H1 (cell line): ENCODE data around the gene NOVA1. TPM values are rescaled to one million over a fixed set of nuclear protein-coding genes. Genes with fewer than 3 reads are reported as not detected.

Experiments used
- CTBP2 ChIP-seq: IDR thresholded peaks from 2 replicates; pipeline ENCODE4 v1.7.0; 2011; ENCODE audit warnings: borderline replicate concordance, mild to moderate bottlenecking, moderate library complexity, mixed read lengths, low read length; ENCODE audit not compliant: insufficient read depth, insufficient read length
- polyA plus RNA-seq, 7 experiments: library from polyadenylated mRNA; depleted of rRNA in 3 of 7; stranded (reverse) in 5 of 7; unstranded in 2 of 7; fragments of >200 nt in 5 of 7; fragments of 200-250 nt in 2 of 7; gene quantifications; 1 replicate in 5 of 7; 2 replicates in 1 of 7; 4 replicates in 1 of 7; pipeline versions ENCODE4 v1.2.1 to v1.2.3, GENCODE V29; 2011 to 2013; ENCODE audit warnings: missing spikeins in 2 of 7, mixed read lengths in 2 of 7
- total RNA-seq: library from RNA; stranded (reverse); fragmentation: NEBNext Ultra II Directional; extraction: Animal tissue kit (Norgen Biotek cat#: 25700); gene quantifications from 2 replicates; pipeline ENCODE4 v1.2.1, GENCODE V29; 2021

The NOVA1 gene
- total and polyA plus RNA-seq, 2 of the 8 experiments (the other 6 are each of a cell fraction or from before 2014, with no cell fraction given), result 6.8 to 12.7 TPM

GRCh38 chr14:26499546-26499945 is 98.3 kb downstream of the NOVA1 start (continued):
- no peak for TF ChIP-seq CTBP2
